Stimulated activated CD4-positive, alpha-beta T cell treated with anti-CD3 and anti-CD28 coated beads, Interleukin-15, amount 100 ng/mL, for 48 hours (primary cell): ENCODE measurements around the gene CCDC88C.
A peak's percentile ranks its signal among the peaks of the same experiment; 100 is the strongest.

Source experiments
- DNase-seq, 2 donors: peaks; one replicate each; pipeline ENCODE4 v3.0.0-alpha.2; 2020; ENCODE audit warnings: low read depth in 2 of 2

Gene CCDC88C

DNA sequence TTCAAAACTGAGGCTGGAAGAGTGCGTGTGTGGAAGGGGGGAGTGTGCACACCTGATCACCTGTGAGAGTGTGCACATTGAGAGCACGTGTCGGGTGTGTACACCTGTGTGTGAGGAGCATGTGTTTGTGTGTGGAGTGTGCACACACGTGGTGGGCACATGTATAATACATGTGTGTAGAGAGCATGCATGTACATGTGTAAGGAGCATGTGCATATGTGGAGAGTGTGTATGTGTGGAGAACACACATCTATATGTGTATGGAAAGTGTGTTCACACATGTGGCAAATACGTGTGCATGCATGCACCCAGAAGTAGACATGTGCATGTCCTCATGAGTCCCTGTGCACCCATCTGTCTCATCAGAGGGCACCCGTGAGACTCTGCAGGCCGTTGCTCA lies 110.0 kb downstream of the CCDC88C start:
- no peak for DNase-seq

DNA sequence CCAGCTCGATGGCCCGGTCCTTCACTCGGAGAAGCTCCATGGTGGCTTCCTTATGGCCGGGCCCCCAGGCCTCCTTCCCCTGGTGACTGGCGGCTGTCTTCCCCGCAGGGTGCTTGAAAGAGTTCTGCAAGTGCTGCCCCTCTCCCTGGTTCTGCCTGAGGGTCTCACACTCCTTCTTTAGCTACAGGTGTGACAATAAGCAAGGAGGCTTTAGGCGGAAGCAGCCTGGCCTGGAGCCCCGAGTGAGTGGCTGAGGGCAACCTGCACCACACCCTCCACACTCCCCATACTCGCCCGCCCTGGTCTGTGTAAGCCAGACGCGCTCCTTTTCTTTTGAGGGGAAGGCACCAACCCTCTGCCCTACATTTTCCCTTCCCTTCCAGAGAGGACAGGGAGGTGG lies 110.6 kb downstream of the CCDC88C start:
- no peak for DNase-seq

DNA sequence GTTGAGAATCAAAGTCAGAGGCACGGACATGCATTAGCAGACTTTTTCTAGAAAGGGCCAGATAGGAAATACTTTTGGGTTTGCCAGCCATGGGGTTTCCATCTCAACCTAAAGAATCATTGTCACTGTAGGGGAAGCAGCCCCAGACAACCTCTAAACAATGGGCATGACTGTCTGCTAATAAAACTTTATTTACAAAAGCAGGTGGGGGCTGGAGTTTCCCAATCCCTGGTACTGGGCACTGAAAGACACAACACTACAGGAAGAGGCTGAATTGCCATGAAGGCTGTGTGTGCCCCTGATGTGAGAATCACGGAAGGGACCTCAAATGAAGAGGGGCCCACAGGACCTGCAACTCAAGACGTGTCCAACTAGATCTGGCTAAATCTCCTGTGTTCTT lies 111.1 kb downstream of the CCDC88C start:
- DNase-seq, result no peak

DNA sequence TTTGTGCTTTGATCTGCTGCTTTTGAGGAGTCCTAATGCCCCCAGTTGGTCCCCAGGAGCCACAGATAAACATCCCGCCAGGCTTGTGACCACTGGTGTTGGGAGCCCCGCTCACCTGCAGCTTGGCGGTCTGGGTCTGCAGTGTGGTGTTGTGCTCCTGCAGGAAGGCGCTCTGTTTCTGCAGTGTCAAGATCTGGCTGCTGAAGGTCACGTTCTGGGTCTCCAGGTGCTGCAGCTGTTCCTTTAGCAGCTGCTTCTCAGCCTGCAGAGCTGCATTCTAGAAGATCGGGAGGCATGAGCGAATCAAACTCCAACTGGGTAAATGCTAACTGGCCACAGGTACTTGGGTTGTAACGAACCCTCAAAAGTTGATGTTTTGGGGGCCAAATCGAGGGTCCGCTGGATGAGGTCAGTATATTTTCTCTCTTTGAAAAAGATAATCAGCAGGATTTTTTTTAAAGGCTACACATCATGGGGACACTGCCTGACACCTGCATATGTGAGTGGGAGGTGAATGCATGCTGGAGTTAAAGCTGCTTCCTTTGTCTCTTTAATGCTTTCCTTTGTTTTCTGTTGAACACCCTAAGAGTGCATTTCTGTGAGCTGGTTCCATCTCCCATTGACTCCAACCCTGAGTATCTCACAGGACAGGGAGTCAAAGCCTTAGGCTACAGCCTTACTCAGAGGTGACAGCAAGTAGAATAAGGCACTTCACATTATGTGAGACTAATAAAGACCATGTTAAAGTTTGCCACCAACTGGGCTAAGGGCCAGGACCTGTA lies 111.8 kb downstream of the CCDC88C start:
- no peak for DNase-seq

DNA sequence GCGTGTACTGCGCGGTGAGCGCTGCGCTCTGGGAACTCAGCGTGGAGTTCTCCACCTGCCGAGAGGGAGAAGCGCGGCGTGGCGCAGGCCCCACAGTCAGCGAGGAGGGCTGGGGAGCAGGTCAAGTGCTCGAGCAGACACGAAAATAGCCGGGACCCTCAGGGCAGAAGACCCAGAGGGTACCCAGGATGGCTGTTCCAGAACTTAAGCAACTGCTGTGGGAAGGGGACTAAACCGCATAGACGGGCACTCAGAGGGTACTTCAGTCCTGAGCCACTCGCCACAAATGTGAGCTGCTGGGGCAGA lies 113.7 kb downstream of the CCDC88C start:
- DNase-seq, result no peak

DNA sequence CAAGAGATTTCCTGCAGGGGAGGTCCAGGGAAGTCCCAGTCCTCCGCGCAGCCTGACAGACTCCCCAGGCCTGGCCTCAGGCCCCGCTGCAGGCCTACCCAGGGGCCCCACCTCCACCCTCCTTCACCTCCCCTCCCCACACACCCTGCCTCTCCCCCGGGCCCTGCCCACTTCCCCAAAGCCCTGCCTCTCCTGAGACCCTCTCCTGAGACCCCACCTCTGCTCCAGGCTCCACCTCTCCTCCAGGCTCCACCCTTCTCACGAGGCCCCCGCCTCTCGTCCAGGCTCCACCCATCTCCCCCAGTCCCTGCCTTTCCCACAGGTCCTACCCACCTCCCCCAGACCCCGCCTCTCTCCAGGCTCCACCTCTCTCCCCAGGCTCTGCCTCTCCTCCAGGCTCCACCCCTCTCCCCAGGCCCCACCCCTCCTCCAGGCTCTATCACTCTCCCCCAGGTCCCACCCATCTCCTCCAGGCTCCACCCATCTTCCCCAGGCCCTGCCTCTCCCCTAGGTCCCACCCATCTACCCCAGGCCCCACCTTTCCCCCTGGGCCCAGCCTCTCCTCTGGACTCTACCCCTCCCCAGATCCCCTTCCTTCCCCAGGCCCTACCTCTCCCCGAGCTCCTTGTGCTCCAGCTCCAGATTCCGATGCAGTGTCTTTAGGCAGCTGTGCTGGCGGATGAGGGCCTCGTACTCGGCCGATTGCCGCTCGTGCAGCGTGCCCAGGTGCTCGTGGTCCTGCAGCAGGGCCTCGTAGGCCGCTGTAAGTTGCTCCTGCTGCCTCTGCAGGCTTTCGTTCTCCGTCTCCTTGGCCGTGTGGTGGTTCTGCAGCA lies 114.3 kb downstream of the CCDC88C start:
- peak; percentile 88 to 94 for DNase-seq

DNA sequence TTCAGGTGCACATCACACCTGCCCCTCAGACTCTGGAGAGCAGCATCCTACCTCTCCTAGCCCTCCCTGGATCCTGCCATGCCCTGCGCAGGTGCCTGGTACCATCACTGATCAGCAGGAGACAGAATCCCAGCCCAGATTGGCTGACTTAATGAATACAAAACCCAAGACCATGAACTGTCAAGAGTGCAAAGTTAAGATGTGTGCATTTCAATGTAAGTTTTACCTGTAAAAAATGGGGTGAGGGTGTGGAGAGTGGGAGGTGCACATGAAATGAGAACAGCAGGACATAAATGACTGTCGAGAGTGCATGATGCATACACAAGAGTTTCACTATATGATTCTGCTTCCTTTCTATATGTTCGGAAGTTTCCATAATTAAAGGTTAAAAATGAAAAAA lies 115.2 kb downstream of the CCDC88C start:
- peak in 1 of 2 donors; percentile 32 for DNase-seq

DNA sequence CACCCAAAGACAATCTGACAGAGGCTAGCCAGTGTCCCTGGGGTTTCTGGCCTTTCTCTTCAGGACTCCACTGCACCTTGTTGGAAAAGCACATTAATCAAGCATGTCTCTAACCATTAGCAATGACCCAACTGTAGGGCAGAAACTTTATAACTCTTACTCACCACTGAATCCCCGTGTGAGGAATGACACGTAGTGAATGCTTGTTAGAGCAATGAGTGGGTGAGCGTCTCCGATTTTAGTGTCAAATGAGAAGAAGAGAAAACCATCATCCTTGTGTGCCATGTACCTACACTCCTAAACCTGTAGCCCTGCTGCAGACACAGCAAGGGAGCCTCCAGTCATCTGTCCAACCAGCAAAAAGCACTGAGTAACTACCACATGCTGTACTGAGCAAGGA lies 116.7 kb downstream of the CCDC88C start:
- DNase-seq, result no peak

DNA sequence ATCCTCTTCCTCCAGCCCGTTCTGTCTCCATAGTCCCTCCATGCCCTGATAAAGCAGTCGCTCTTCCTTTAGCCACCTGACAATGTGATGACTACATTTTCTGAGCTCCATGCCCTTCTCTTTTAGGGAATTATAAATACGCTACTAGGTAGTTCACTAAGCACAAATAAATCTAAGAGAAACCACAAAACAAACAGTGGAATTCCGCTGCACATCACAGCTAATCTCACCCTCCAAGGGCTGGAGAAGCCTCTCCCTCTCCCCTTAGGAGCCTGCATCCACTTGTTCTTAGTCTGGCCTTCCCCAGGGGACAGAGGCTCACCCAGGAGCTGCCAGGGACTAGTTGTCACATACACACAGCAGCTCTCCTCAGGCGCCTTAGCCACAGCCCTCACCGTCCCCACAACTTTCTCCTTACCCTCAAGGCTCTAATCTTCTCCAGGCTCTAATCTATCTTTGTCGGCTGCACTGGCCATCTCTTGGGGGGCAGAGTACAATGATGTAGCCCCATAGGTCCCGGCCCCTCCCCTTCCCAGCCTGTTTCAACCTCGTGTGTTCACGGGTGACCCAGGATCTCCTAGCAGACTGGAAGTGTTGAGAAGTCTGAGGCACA lies 117.2 kb downstream of the CCDC88C start:
- no peak for DNase-seq

DNA sequence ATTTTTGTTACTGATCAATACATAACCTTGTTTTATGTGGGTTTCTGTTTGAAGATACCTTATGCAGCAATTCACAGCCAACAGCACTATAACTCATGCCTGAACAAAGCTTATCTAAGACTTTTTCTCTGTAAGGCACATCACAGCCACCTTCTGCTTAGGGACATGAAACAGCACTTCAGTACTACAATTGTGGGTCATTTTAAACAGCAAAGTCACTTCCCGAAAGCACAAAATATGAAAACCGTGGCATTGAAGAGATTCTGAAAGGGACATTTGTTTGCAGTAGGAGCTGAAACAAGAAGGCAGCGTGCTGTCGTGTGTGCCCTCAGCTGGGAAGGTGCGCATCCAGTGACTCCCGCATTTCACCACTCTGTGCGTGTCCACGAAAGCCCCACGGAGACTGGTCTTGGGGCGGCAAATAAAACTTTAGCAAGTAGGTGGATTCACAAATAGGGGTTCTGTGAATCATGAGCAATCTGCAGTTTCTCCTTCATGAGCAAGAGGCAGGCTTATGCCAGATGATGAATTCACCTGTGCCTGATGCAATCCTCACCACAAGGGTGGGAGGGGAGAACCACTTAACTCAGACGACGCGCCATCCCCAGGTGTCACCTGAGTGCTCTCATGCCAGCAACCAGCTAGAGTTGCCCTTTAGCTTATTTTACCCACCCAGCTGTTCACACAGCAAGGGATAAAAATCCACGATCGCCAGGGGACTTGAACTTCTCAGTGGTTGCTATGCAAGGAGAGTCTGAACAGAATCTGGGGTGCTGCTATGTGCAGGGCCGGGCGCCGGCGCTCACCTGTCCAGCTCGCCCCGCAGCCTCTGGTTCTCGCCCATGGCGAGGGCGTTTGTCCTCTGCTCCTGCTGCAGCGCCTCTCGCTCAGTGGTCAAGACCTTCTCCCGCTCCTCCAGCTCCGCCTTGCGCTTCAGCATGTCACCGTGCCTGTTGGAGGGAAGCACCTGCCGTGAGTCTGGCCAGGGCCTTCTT lies 118.2 kb downstream of the CCDC88C start:
- peak; percentile 33 to 49 for DNase-seq

DNA sequence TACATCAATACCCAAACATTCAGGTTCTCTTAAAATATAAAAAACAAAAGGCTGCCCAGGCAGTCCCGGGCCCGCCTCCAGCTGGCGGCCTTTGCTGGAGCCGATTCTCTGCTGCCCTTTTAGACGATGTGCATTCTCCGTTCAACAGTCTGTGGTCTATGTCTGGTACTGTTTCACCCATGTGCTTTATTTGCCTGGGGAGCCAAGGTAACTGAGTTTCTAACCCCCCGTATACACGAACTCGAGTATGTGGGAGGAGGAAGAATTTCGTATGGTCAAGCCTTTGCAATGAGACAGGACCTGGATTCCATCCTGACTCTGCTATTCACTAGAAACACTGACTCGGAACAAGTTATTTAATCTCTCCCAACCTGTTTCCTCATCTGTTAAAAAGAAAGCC lies 119.0 kb downstream of the CCDC88C start:
- DNase-seq, result no peak

DNA sequence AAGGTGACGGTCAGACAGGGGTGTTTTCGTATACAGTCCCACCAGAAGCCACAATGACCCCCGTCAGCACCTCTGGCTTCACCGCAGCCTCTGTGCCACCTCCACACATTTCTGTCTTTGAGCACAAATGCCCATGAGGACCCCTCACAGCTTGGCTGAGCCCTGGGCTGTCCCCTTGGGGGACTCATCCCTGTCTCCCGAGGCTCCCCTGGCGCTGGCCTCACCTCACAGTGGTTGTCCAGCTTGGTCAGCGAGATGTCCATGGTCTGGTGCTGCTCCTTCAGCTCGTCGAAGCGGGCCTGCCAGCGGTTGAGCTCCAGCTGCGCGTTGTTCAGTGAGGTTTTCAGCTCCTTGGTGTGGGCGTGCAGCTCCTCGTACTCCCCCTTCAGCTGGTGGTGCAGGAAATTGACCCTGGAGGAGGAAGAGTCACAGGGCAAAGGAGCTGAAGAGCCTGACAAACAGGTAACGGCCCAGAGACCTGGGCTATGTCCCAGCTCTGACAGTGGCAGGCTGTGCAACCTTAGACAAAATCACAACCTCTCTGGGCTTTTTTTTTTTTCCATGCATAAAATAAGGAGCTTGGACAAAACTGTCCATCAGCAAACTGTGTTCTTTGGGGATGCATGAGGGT lies 120.4 kb downstream of the CCDC88C start:
- no peak for DNase-seq

DNA sequence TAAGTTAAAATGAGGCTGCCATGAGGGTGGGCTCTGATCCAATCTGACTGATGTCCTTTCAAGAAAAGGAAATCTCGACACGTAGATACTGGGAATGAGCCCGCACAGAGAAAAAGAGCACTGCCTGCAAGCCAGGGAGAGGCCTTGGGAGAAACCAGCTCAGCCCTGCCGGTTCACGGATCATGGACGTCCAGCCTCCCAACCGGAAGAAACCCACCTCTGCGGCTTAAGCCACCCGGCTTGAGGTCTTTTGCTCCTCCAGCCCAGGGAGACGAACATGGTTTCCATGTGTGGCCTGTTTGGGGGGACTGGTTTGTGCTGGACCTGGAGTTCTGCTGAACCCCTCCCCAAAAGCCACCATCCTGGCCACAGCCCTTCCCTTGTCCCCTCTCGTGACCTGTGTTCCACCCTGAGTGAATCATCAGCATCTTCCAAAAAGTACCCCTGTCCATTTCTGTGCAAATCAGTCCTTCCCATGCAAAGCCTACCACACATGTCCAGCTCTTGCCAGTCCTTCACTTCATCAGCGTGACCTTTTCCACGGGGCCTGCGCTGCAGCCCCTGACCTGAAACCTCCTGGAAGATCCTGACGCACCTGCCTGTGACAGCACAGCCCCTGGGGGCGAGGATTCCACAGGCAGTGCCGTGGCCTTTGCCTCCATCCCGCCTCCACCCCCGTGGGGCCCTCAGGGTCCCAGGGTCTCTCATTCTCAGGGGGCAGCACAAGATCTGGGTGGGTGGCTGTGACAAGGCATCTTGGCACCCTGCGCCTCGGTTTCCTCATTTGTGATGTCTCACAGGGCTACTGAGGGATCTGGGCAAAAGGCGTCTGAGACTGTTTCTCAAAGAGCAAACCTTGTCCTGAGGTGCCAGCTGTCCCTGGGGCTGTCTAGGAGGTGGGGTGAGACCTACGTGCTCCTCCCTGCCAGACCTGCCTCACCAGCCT lies 121.5 kb downstream of the CCDC88C start:
- no peak for DNase-seq

DNA sequence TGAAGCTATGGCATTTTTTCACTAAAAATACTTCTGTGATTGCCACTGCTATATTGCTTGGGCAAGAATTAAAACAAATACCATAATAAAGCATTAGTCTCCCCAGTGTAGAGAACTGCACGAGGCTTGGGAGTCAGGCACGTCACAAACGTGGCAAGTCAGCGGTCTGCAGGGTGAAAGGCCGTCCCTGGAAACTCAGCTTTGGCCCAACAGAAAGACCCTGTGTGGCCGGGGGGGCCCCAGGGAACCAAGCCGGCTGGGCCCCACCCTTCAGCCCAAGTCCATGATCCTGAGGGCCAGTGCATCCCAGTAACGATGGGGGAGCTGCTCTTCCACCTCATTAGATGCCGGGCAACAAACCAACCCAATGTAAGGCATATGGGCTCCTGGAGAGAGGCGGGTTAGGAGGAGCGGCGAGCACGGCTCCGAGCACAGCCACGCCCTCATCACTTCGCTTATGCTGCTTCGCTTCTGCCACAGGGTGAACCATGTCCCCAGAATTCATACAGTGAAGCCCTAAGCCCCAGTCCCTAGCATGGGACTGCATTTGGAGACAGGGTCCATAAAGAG lies 122.3 kb downstream of the CCDC88C start:
- no peak for DNase-seq

DNA sequence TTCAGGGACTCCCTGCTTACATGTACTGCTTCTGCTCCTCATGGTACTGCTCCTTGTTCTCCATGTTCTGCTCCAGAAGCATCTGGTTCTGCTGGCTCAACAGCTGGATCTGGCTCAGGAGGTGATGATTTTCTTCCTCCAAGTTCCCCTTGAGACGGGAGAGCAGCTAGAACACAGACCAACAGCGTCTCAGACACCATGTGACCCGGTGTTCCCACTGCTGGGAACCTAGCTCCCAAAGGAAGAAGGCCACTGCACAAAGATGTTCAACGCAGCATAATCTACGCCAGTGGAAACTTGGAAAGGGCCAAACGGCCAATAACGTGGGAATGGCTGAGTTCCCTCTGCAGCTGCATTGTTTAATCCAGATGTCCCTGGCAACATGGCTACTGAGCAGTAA lies 123.5 kb downstream of the CCDC88C start:
- no peak for DNase-seq

DNA sequence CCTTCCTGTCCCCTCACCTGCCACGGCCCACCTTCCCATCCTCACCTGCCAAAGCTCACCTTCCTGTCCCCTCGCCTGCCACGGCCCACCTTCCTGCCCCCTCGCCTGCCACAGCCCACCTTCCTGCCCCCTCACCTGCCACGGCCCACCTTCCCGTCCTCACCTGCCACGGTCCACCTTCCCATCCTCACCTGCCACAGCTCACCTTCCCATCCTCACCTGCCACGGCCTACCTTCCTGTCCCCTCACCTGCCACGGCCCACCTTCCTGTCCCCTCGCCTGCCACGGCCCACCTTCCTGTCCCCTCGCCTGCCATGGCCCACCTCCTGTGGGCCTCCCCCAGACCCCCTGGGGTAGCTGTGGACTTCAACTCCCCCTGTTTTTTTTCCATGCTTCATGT lies 124.3 kb downstream of the CCDC88C start:
- DNase-seq, result no peak

DNA sequence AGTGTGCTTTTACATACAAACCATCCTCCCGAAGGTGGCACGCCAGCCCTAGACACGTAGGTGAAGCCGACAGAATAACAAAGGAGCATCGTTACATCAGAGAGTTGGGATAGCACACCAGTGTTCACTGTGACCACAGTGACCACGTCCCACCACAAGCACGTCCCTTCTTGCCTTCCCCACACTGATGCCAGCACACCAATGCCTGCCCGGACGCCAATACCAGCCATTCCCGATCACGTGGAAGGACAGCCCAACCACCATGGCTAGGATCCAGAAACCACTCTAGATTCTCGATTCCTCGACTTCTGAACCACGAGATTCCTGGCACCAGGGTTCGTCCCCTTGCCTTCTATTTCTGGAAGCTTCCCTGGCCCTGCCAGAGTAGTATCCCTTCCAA lies 125.1 kb downstream of the CCDC88C start:
- DNase-seq, result no peak

DNA sequence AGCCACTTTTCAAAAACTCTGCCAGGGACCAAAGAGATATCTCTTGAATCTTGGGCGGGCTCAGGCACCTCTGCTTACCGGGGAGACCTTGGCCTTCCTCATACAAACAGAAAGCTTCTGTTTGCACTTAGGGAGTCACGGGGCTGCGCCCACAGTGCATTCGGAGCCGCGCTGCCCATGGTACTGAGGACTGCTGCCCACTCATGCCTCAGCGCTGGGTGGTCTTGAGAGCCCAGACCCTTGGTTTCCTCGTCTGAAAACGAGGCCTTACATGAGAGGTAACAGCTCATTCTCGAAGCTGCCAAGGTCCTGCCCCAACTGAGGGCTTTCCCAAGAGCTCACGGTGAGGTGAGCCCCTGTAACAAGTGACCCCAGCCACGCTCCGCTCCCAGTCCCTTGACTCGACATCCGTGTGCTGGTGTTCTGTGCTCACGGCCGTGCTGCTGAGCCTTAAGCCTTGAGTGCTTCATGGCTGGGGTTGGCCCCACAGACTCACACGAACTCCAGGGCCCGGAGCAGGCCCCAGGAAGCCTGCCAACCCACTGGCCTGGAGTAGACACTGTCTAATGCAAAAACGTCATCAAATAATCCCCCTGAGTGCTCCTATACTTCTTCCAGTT lies 125.7 kb downstream of the CCDC88C start:
- DNase-seq, result no peak

DNA sequence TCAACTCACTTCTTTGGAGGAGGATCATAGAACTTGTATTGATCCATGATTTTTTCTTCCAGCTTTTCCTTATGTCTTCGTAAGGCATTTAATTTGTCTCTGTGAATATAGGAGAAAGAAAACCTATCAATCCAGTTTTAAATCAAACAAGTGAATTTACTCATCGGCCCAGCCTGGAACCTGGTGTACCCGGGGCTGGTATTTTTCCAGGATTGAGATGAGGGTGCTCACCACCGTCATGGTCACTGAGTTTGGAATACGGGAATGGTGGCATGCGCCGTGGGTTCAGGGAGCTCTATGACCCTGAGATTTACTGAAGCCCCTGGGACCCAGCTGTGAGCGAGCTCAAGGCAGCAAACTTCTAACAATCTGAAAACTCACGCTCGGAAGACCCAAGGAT lies 126.6 kb downstream of the CCDC88C start:
- DNase-seq, result no peak
